Left ventricle myocardium inferior (tissue), 1 donor: ENCODE data around the gene TIMP2. TPM values are rescaled to one million over a fixed set of nuclear protein-coding genes. Genes with fewer than 3 reads are reported as not detected.

Experiments
- DNase-seq: peaks from one replicate; pipeline ENCODE4 v3.0.0-alpha.2; 2020
- H3K27ac ChIP-seq: fragments of 200-600 bp; replicated peaks from 2 replicates; pipeline ENCODE4 v1.8.0; 2021
- H3K27me3 ChIP-seq: fragments of 200-600 bp; 2 replicates; pipeline ENCODE4 v1.8.0; 2021; ENCODE audit warnings: low read depth
- H3K36me3 ChIP-seq: fragments of 200-600 bp; 2 replicates; pipeline ENCODE4 v1.8.0; 2021
- H3K4me1 ChIP-seq: fragments of 200-600 bp; 2 replicates; pipeline ENCODE4 v1.8.0; 2021
- H3K4me3 ChIP-seq: fragments of 200-600 bp; 2 replicates; pipeline ENCODE4 v1.8.0; 2021; ENCODE audit warnings: mild to moderate bottlenecking, moderate library complexity
- H3K9me3 ChIP-seq: fragments of 200-600 bp; replicated peaks from 2 replicates; pipeline ENCODE4 v1.8.0; 2021
- CTCF ChIP-seq: fragments of 200-600 bp; IDR thresholded peaks from 2 replicates; pipeline ENCODE4 v1.8.0; 2021; ENCODE audit warnings: antibody characterized with exemption, mild to moderate bottlenecking, borderline replicate concordance
- intact Hi-C: fragments of 100-400 bp; cut with micrococcal nuclease; formaldehyde crosslinking; loops from one replicate; pipeline ENCODE4 v1.11.0; 2022
- total RNA-seq: library from RNA; stranded (reverse); fragmentation: NEBNext Ultra II Directional; extraction: Animal tissue kit (Norgen Biotek cat#: 25700); gene quantifications from one replicate; pipeline ENCODE4 v1.2.1, GENCODE V29; 2021
- donor health status: DM: no; HTN: yes; CAD: no; lungs with severe emphysema.

The TIMP2 gene
- total RNA-seq, 1 donor from 2014 or later, result 91.8 TPM

GRCh38 chr17:78960928-78961327, 35.7 kb upstream of the TIMP2 start:
- Histone ChIP-seq H3K36me3 (no peaks in the 10 kb centered on the region), H3K27ac (peak overlapping the region; percentile 70), H3K9me3 (no peaks in the 10 kb centered on the region), H3K4me1 (peaks cover 11% of the 10 kb centered on the region), H3K4me3 (no peak overlapping the region), H3K27me3 (no peaks in the 10 kb centered on the region)
- DNase-seq, result peak; percentile 48
- no peak for TF ChIP-seq CTCF
- intact Hi-C loops, result no loop called here

- H3K36me3 ChIP-seq, result no peaks in the 10 kb centered on the region
- H3K4me3 ChIP-seq, result no peak overlapping the region
- no peak for TF ChIP-seq CTCF
- intact Hi-C loops, result no loop called here
- H3K27ac ChIP-seq, result no peak overlapping the region
- H3K4me1 ChIP-seq, result peaks cover 11% of the 10 kb centered on the region
- no peak for DNase-seq
- no peaks in the 10 kb centered on the region for H3K9me3 ChIP-seq
- H3K27me3 ChIP-seq, result no peaks in the 10 kb centered on the region
These were observed 34.6 kb upstream of the TIMP2 start for GRCh38 chr17:78959803-78960202.

GRCh38 chr17:78958641-78959127, 33.5 kb upstream of the TIMP2 start:
- H3K36me3 ChIP-seq, result no peaks in the 10 kb centered on the region
- no peak for TF ChIP-seq CTCF
- no peak overlapping the region for H3K27ac ChIP-seq
- H3K4me3 ChIP-seq, result no peak overlapping the region
- H3K9me3 ChIP-seq, result no peaks in the 10 kb centered on the region
- H3K4me1 ChIP-seq, result peaks cover 11% of the 10 kb centered on the region
- no peak for DNase-seq
- no peaks in the 10 kb centered on the region for H3K27me3 ChIP-seq
- intact Hi-C loops, result no loop called here

- intact Hi-C loops, result no loop called here
- Histone ChIP-seq H3K9me3 (no peaks in the 10 kb centered on the region), H3K27ac (no peak overlapping the region)
These were observed 31.9 kb upstream of the TIMP2 start for GRCh38 chr17:78957128-78957527.

GRCh38 chr17:78956254-78956653, 31.1 kb upstream of the TIMP2 start:
- TF ChIP-seq CTCF, result no peak
- Histone ChIP-seq H3K36me3 (no peaks in the 10 kb centered on the region), H3K4me3 (no peak overlapping the region), H3K27ac (no peak overlapping the region), H3K4me1 (peaks cover 24% of the 10 kb centered on the region), H3K9me3 (peaks cover 4% of the 10 kb centered on the region), H3K27me3 (no peaks in the 10 kb centered on the region)
- intact Hi-C loops, result no loop called here
- DNase-seq, result no peak

More at GRCh38 chr17:78957128-78957527, 31.9 kb upstream of the TIMP2 start:
- Histone ChIP-seq H3K4me1 (peaks cover 21% of the 10 kb centered on the region), H3K4me3 (no peak overlapping the region), H3K27me3 (no peaks in the 10 kb centered on the region), H3K36me3 (no peaks in the 10 kb centered on the region)
- no peak for DNase-seq
- TF ChIP-seq CTCF, result no peak
